MV-4-11 (cell line): ENCODE measurements around the gene CPB2.

ENCODE experiments used
- DNase-seq: peaks from one replicate; lab custom pipeline; 2025; lab: John Stamatoyannopoulos, UW

Gene CPB2

GRCh38 chr13:46050771-46051170, 54.1 kb downstream of the CPB2 start:
- no peak for DNase-seq

DNA sequence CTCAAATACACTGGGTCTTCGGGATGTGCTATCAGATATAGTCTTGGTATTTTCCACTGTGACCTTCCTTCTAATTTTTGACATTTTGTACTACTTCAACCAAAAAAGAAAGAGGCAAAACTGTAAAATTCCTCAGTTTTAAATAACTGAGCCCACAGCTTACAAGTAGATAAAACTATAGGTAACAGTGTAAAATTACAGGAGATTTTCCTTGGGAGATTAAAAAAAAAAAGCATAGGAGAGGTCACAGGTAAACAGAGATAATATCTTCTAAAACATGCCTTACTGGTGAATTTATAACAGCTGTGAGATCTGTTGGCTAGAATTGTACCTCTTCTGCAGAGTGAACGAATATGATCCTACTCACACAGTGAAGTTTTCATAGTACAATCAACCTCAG, 59.4 kb downstream of the CPB2 start:
- DNase-seq: no peak

GRCh38 chr13:46043647-46044046, 61.2 kb downstream of the CPB2 start:
- no peak for DNase-seq

- no peak for DNase-seq
Measured at GRCh38 chr13:46041419-46041839, 63.4 kb downstream of the CPB2 start.

DNA sequence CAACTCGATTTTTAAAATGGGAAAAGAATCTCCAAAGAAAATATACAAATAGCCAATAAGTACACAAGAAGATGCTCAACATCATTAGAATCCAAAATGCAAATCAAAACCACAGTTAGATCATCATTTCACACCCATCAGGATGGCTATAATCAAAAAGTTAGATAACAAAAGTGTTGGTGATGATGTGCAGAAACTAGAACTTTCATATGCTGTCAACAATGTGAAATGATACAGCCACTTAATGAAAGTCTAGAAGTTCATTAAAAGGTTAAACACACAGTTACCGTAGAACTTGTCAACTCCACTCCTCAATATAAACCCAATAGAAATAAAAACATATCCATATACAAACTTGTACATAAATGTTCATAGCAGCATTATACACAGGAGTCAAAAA, 64.1 kb downstream of the CPB2 start:
- DNase-seq: no peak

DNA sequence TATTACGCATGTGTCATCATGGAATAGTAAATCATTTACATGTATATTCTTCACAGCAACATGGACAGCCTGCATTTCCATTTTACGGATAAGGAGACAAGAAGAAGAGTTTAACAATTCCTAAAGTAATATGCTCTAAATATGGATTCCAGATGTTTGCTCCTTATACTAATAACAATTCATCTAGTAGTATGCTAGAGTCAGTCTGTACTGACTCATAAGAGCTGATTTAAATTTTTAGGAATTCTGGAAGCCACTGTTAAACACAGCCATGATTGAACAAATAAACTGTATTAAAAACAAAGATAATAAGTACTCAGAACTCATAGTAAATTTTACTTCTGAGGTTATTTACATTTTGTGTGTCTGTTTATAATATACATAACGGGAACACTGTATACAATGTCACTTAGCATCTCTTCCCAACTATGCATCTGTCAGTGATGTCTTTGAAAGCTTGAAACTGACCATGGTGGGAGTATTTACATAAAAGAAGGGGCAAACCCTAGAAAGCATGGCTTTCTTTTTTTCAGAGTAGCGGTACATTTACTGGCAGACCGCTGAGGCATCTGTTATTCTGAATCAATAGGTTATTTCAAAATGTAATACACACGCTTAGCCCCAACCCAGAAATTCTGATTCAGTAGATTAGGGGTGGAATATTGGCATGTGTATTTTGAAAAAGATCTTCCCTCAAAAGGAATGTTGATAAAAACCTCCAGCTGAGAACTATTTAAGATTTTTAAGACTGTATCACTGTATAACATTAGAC, 65.2 kb downstream of the CPB2 start:
- no peak for DNase-seq

- no peak for DNase-seq
Measured at GRCh38 chr13:46038296-46038695, 66.5 kb downstream of the CPB2 start.

DNA sequence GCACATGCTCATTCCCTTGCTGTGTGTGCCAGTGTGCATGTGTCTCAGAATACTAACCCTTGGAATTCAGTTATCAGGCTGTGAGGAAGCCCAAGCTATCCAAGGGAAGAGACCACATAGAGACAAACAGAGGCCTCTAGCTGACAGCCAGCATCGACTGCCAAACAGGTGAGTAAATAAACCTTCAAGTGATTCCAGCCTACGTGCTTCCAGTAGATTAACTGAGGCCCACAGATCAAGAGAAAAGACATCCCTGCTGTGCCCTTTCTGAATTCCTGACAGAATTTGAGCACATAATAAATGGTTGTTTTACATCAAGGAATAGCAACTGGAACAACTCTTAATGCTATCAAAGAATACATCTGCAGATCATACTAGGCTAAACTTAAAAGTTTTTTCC, 69.8 kb downstream of the CPB2 start:
- DNase-seq: no peak

- DNase-seq: no peak
Measured at GRCh38 chr13:46032341-46032740, 72.5 kb downstream of the CPB2 start.

DNA sequence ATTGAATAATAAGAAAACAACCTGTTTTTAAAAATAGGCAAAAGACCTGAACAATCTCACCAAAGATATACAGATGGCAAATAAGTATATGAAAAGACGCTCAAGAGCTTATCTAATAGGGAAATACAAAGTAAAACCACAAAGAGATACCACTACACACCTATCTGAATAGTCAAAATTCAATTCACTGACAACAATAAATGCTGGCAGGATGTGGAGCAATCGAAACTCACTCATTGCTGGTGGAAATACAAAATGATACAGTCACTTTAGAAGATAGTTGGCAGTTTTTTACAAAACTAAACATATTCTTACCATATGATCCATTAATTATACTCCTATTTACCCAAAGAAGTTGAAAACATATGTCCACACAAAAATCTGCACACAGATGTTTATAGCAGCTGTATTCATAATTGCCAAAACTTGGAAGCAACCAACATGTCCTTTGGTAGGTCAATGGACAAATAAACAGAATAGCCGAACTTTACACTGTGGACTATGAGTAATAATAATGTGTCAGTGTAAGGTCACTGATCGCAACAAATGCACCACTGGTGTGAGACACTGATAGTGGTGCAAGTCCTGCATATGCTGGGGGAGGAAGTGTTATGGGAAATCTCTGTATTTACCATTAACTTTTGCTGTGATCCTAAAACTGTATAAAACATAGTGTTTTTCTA, 73.1 kb downstream of the CPB2 start:
- DNase-seq: no peak

DNA sequence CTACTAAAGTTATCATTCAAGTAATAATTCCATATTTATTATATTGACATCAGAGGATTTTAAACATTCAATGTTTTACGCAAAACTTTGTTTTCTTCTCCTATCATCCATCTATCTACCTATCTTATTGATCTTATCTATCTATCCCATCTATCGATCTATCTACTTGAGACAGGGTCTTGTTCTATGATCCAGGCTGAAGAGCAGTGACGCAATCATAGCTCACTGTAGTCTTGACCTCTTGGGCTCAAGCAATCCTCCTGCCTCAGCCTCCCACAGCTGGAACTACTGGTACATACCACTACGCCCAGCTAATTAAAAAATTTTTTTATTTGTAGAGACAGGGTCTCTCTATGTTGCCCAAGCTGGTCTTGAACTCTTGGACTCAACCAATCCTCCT, 79.7 kb downstream of the CPB2 start:
- no peak for DNase-seq

- no peak for DNase-seq
Measured at GRCh38 chr13:46022481-46022880, 82.4 kb downstream of the CPB2 start.

DNA sequence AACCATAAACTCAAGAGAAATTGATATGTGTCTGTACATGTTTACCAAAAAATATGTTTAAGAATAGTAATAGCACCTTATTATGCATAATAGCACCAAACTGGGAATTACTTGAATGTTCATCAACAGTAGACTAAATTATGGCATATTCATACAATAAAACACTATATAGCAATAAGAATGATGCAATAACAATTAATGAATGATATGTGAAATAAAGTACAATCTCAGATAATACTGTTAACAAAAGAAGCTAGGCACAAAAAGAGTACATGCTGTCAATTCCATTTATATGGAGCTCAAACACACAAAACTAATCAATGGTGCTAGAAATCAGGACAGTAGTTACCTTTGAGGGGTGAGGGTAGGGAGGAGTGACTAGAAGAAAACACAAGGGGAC, 88.6 kb downstream of the CPB2 start:
- DNase-seq: no peak

DNA sequence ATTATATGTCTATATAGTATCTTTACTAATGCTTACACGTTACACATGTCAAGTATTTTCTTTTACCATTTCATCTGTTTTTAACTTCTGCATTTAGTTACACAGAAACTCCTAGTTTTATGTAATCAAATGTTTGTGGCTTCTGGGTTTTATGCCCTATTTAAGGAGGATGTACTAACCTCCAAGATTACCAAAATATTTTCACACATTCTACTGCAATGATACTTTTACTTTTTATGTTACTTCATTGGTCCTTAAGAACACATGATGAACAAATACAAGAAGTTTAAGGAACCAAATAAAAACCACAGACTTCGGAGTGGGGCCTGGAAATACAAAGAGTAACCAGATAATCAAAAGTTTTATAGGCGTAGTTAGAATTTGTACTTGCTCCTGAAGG, 89.5 kb downstream of the CPB2 start:
- peak; percentile 92 for DNase-seq

DNA sequence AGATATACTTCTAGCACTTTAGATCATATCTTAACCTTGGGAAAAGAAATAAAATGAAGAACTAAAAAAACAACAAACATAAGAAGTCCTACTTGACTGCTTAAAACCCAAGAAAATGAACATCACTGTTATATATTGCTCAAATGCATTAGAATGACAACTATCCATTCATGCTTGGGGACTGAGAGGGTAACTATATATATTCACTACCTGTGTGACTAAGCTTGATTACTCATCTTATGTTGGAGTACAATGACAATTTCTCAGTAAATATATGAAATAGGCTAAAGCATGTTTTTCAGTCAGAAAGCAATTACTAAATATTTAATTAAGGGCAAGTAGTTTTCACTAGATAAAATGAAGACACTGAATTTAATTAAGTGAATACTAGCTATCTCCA, 92.4 kb downstream of the CPB2 start:
- no peak for DNase-seq

- DNase-seq: peak; percentile 17
Measured at GRCh38 chr13:46010148-46010547, 94.7 kb downstream of the CPB2 start.

DNA sequence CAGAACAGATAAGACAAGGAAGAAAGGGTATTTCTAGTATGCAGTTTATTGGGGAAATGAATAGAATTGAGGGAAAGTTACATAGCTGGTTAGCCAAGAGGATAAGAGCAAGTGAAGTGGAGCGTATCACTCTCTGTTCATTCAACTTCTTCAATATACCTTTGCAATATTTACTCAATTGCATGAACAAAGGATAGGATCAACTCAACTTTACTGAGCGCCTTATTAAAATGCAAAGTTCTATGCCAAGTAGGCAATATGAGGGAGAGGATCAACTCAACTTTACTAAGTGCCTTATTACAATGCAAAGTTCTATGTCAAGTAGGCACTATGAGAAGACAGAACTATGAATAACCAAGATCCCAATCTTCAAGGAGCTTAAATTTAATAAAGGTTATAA, 96.2 kb downstream of the CPB2 start:
- DNase-seq: no peak

- DNase-seq: peak; percentile 27
Measured at GRCh38 chr13:46006688-46007452, 98.0 kb downstream of the CPB2 start.

GRCh38 chr13:46004491-46004890, 100.3 kb downstream of the CPB2 start:
- no peak for DNase-seq
